Jurkat, Clone E6-1 (cell line): ENCODE data around the gene MCTP1.

Source experiments
- DNase-seq: peaks from one replicate; pipeline ENCODE4 v3.0.0-alpha.2; 2011; ENCODE audit warnings: low read depth, low spot score
- H3K4me3 ChIP-seq: 2 replicates; pipeline ENCODE4 v1.5.1; 2011; ENCODE audit warnings: mild to moderate bottlenecking, low read length, control low read depth, moderate library complexity

Gene MCTP1

GRCh38 chr5:95256991-95257390, 27.9 kb downstream of the MCTP1 start:
- no peak for DNase-seq
- H3K4me3 ChIP-seq: no peak overlapping the region

- no peak overlapping the region for H3K4me3 ChIP-seq
- no peak for DNase-seq
Observed at GRCh38 chr5:95256446-95256845, 28.4 kb downstream of the MCTP1 start.

- DNase-seq: no peak
- H3K4me3 ChIP-seq: no peak overlapping the region
Observed at GRCh38 chr5:95252801-95253200, 32.1 kb downstream of the MCTP1 start.

DNA sequence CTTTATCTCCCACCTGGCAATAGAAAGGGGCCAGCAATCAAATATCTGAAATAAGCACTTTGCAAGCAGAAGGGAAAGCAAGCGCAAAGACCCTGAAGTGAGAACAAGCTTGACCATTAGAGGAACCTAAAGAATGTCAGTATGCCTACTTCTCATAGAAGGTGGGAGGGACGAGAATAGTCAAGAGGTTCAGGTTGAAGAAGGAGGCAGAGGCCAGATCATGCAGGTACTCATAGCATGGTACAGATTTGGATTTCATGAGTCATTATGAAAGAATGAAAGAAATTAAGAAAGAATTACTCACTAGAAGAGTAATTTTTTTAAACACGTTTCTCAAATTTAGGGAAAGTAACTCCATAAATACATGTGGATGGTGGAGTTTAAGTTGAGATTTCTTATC, 33.7 kb downstream of the MCTP1 start:
- no peak overlapping the region for H3K4me3 ChIP-seq
- DNase-seq: no peak

DNA sequence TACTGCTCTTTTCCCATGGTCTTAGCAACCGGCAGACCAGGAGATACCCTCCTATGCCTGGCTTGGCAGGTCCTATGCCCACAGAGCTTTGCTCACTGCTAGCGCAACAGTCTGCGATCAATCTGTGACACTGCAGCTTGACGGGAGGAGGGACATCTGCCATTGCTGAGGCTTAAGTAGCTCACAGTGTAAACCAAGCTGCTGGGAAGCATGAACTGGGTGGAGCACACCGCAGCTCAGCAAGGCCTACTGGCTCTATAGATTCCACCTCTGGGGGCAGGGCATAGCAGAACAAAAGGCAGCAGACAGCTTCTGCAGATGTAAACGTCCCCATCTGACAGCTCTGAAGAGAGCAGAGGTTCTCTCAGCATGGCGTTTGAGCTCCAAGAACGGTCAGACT, 40.4 kb downstream of the MCTP1 start:
- DNase-seq: no peak
- H3K4me3 ChIP-seq: no peak overlapping the region

- no peak overlapping the region for H3K4me3 ChIP-seq
- no peak for DNase-seq
Observed at GRCh38 chr5:95241635-95242034, 43.3 kb downstream of the MCTP1 start.

DNA sequence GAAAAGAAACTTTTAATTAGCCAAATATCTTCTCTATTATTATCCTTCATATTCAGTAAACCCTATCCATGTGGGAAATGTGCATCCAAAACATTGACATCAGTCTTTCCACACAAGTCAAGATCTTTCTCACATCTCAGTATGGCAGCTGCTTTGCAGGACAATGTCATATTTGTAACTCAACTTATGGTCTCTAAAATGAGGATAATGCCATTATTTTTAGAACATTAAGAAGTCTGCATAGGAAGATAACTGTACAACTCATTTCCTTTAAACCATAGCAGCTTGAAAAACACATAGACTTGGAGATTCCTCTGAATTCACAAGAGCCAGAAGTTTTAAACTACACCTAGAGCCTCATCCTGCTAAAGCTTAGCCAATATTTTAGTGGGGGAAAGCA, 43.7 kb downstream of the MCTP1 start:
- no peak for DNase-seq
- no peak overlapping the region for H3K4me3 ChIP-seq

GRCh38 chr5:95238560-95239325, 46.2 kb downstream of the MCTP1 start:
- no peak for DNase-seq
- H3K4me3 ChIP-seq: no peak overlapping the region

DNA sequence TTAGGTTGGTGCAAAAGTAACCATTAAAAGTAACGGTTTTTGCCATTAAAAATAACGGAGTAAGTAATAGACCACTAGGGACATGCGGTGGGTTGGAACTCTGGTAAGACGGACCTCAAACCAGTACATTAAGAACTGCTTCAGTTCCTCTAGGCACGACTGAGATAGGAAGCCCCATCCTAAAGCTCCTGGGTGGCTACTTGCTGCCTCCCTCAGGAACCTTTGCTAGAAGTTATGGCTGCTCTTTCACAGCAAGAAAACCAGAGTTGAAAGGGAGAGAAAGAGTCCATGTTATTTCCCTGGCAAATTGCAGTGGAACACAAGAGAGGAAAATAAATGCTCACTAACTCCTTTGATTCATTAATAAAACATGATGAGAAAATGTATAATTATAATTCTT, 47.6 kb downstream of the MCTP1 start:
- no peak overlapping the region for H3K4me3 ChIP-seq
- no peak for DNase-seq

GRCh38 chr5:95235439-95235982, 49.4 kb downstream of the MCTP1 start:
- DNase-seq: no peak
- no peak overlapping the region for H3K4me3 ChIP-seq

DNA sequence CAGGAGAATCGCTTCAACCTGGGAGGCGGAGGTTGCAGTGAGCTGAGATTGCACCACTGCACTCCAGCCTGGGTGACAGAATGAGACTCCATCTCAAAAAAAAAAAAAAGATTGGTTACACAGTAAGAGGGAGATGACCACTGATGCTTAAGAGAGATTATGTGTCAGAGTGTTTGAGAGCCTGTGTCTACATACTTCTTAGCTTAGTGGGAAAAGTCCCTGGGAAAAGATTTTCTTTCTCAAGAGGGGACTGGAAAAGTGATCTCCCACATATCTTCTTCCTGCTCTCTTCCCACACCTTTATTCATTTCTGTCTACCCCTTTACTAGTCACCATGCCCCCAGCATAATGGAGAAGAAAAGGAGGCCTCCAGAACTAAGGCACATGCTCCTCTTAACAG, 55.2 kb downstream of the MCTP1 start:
- no peak overlapping the region for H3K4me3 ChIP-seq
- DNase-seq: no peak

DNA sequence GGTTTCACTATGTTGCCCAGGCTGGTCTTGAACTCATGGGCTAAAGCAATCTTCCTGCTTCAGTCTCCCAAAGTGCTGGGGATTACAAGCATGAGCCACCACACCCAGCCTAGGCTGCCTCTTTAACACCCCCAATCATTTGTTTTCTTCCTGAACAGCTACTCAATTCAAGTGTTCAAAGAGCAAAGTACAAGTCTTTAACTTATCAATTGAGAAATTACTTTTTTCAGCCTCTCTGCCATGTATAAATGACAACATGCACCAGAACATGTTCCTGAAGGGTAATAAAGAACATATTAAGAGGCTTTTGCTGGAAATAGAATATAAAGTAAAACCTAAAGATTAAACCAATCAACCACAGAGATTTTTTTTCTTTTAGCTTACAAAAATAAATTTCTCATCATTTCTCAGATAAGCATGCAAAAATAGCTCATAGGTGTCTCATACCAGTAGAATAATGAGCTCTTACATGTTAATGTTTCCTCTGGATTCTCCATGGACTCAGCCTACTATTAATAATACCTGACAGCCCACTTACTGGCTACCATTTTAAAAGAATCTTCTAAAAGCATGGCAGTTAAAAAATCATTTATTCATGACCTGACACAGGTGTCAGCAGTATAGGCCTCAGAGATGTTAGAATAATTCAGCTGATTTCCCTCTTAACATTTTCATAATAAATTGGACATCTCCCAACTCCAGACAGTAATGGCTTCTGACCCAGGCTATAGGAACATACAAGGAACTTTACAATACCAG, 60.0 kb downstream of the MCTP1 start:
- H3K4me3 ChIP-seq: no peak overlapping the region
- DNase-seq: no peak

GRCh38 chr5:95223566-95224258, 61.2 kb downstream of the MCTP1 start:
- DNase-seq: no peak
- H3K4me3 ChIP-seq: no peak overlapping the region

- no peak for DNase-seq
- no peak overlapping the region for H3K4me3 ChIP-seq
Observed at GRCh38 chr5:95222836-95223235, 62.1 kb downstream of the MCTP1 start.

- no peak for DNase-seq
Observed at GRCh38 chr5:95221234-95221633, 63.7 kb downstream of the MCTP1 start.

DNA sequence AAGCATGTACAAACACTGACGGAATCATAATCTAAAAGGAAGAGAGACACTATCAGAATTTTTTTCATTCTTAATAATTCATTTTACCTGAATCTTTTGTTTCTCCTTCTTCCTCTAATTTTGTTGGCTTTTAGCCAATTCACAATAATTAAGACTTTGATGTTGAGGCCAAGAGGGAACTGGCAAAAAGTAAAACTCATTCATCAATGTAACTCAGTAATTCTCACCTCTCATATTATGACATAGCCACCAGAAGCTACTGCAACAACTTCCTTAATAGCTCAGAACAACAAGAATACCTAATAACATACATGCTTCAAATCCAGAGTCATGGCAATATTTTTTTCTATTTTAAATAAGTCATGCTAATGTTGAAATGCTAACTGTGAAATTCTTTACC, 64.5 kb downstream of the MCTP1 start:
- no peak overlapping the region for H3K4me3 ChIP-seq
- DNase-seq: no peak

More at GRCh38 chr5:95221234-95221633, 63.7 kb downstream of the MCTP1 start:
- H3K4me3 ChIP-seq: no peak overlapping the region

DNA sequence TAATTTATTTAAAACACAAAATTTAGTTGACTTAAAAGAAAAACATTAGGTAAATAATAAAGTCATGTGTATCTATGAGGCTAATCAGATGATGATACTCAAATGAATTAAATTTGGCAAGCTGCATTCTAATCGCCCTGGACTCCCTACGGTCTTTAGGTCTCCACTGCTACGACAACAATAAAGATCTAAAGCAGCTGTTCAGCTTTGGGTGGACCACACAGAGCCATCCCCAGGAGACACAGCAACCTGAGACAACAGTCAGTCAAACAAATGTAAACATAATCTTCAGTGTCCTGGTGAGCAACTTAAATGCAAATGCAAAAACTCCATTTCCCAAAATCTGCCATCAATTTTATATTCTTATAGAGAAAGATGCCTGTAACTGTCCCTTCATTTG, 65.5 kb downstream of the MCTP1 start:
- no peak overlapping the region for H3K4me3 ChIP-seq
- no peak for DNase-seq

DNA sequence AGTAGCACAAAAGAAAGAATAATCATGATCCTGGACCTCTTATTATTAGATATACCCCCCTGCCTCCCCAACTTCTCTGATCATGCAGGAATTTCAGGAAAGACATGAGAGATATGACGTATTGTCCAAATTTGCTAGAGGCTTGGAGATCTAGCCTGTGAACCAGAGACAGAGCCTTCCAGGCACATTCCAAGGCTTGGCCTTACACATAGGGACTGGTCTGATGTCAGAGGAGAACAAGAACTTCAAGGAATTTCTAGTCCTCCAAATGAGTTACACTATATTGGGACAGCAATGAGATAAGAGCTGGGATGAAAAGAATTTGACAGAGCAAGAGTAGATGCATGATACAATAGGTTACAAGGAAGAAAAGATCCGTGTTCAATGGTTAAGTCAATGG, 67.0 kb downstream of the MCTP1 start:
- H3K4me3 ChIP-seq: no peak overlapping the region
- DNase-seq: no peak

- H3K4me3 ChIP-seq: no peak overlapping the region
- no peak for DNase-seq
Observed at GRCh38 chr5:95217351-95217750, 67.5 kb downstream of the MCTP1 start.
